ENCODE measurements around the gene ITPK1.

GRCh38 chr14:92981726-92982125, 134.0 kb downstream of the ITPK1 start:
- TF ChIP-seq CTCF (IDR thresholded peaks at IDR 0.05) (no peak), POLR2A (IDR thresholded peaks at IDR 0.05) (no peak)
